MCF 10A (cell line): ENCODE measurements around the gene RAD51. TPM values are rescaled to one million over a fixed set of nuclear protein-coding genes. Genes with fewer than 3 reads are reported as not detected.

Experiments used
- BruUV-seq: library from RNA; stranded (reverse); fragments of 400-500 nt; replicated peaks from 2 replicates; lab custom pipeline; 2021; lab: Mats Ljungman, UMichigan
- CTCF ChIA-PET: fragments of 300-600 bp; sonication (Branson Sonifier 250); formaldehyde crosslinking; extraction: SDS; loops from one replicate; lab custom pipeline; 2021; ENCODE audit warnings: antibody characterized with exemption, inconsistent platforms; lab: Yijun Ruan, JAX
- POLR2A ChIA-PET: fragments of 300-600, 350-650 bp; sonication (Branson Sonifier 250); formaldehyde crosslinking; extraction: SDS; loops from one replicate; lab custom pipeline; 2020; ENCODE audit warnings: antibody characterized with exemption, inconsistent platforms; lab: Yijun Ruan, JAX
- DNase-seq: peaks from one replicate; pipeline ENCODE4 v3.0.0-alpha.2; 2018; ENCODE audit not compliant: unreplicated experiment
- H3K27ac Mint-ChIP-seq: one replicate; pipeline ENCODE4 v1.8.0; 2022; ENCODE audit warnings: mild to moderate bottlenecking, low read depth, mixed read lengths; ENCODE audit not compliant: unreplicated experiment
- H3K27me3 Mint-ChIP-seq: one replicate; pipeline ENCODE4 v1.8.0; 2022; ENCODE audit warnings: mixed read lengths; ENCODE audit not compliant: insufficient read depth, unreplicated experiment
- H3K36me3 Mint-ChIP-seq: one replicate; pipeline ENCODE4 v1.8.0; 2022; ENCODE audit warnings: mild to moderate bottlenecking, moderate library complexity, mixed read lengths; ENCODE audit not compliant: insufficient read depth, unreplicated experiment
- H3K4me1 Mint-ChIP-seq: one replicate; pipeline ENCODE4 v1.8.0; 2022; ENCODE audit warnings: mixed read lengths; ENCODE audit not compliant: insufficient read depth, unreplicated experiment
- H3K4me3 Mint-ChIP-seq: one replicate; pipeline ENCODE4 v1.8.0; 2022; ENCODE audit warnings: mild to moderate bottlenecking, moderate library complexity, mixed read lengths; ENCODE audit not compliant: unreplicated experiment
- H3K9me3 Mint-ChIP-seq: one replicate; pipeline ENCODE4 v1.8.0; 2022; ENCODE audit warnings: mixed read lengths; ENCODE audit not compliant: unreplicated experiment
- CTCF ChIP-seq: fragments of 200-600 bp; IDR thresholded peaks from one replicate; pipeline ENCODE4 v1.8.0; 2022; ENCODE audit warnings: antibody characterized with exemption, mild to moderate bottlenecking; ENCODE audit not compliant: unreplicated experiment
- intact Hi-C: fragments of 100-400 bp; cut with micrococcal nuclease; formaldehyde crosslinking; loops from 2 replicates; pipeline ENCODE4 v1.14.1; 2022
- total RNA-seq: library from RNA; stranded (reverse); gene quantifications from 2 replicates; pipeline ENCODE4 v1.2.3, GENCODE V29; 2022

Gene RAD51
- total RNA-seq, 1 experiment from 2014 or later = 7.1 TPM

GRCh38 chr15:40750885-40751284 is 55.9 kb downstream of the RAD51 start:
- TF ChIP-seq CTCF = no peak
- H3K4me3 Mint-ChIP-seq = no peak overlapping the region
- H3K9me3 Mint-ChIP-seq = no peaks in the 10 kb centered on the region
- POLR2A ChIA-PET = no interaction called here
- intact Hi-C loops = no loop called here
- H3K36me3 Mint-ChIP-seq = peaks cover 22% of the 10 kb centered on the region
- no TSS peak for BruUV-seq
- no peak overlapping the region for H3K27ac Mint-ChIP-seq
- no peak for DNase-seq
- H3K27me3 Mint-ChIP-seq = no peaks in the 10 kb centered on the region
- no peaks in the 10 kb centered on the region for H3K4me1 Mint-ChIP-seq
- CTCF ChIA-PET = interaction anchor here (0.8 to 2.1 kb wide), 3 partner anchors 26 to 144 kb away, joined by 3 to 6 read pairs (median 5); no protein-coding TSS in a partner anchor

GRCh38 chr15:40751745-40752144 is 56.8 kb downstream of the RAD51 start:
- Mint-ChIP-seq H3K4me1 (no peaks in the 10 kb centered on the region), H3K27ac (no peak overlapping the region), H3K27me3 (no peaks in the 10 kb centered on the region), H3K4me3 (no peak overlapping the region), H3K9me3 (no peaks in the 10 kb centered on the region), H3K36me3 (peaks cover 22% of the 10 kb centered on the region)
- ChIA-PET POLR2A (interaction anchor here (0.6 to 1.5 kb wide), 3 partner anchors 8 to 347 kb away, joined by 3 to 4 read pairs (median 3); no protein-coding TSS in a partner anchor), CTCF (interaction anchor here (0.7 to 2.1 kb wide), 4 partner anchors 15 to 246 kb away, joined by 3 to 6 read pairs (median 4); no protein-coding TSS in a partner anchor)
- DNase-seq = no peak
- TF ChIP-seq CTCF = no peak
- intact Hi-C loops = no loop called here
- BruUV-seq = no TSS peak

GRCh38 chr15:40754574-40754882 is 59.6 kb downstream of the RAD51 start:
- DNase-seq = peak; percentile 6
- no peaks in the 10 kb centered on the region for H3K4me1 Mint-ChIP-seq
- H3K9me3 Mint-ChIP-seq = no peaks in the 10 kb centered on the region
- H3K27me3 Mint-ChIP-seq = no peaks in the 10 kb centered on the region
- H3K4me3 Mint-ChIP-seq = peak overlapping the region; percentile 93
- H3K27ac Mint-ChIP-seq = peak overlapping the region; percentile 89
- no TSS peak for BruUV-seq
- intact Hi-C loops = no loop called here
- peaks cover 14% of the 10 kb centered on the region for H3K36me3 Mint-ChIP-seq
- CTCF ChIA-PET = interaction anchor here (0.6 to 0.7 kb wide), 2 partner anchors 56 to 101 kb away, joined by 3 read pairs; no protein-coding TSS in a partner anchor
- TF ChIP-seq CTCF = no peak
- POLR2A ChIA-PET = interaction anchor here (1.0 to 2.7 kb wide), 4 partner anchors 11 to 247 kb away, joined by 3 to 13 read pairs (median 6); partner anchors contain the start of genes C15orf62 and GCHFR

GRCh38 chr15:40754883-40755811 is 60.2 kb downstream of the RAD51 start, which contains the start of gene RMDN3:
Gene RMDN3 (minus strand): TSS chr15:40755254. CDS start chr15:40754783, 471 bp downstream.
- peak; percentile 92 for DNase-seq
- H3K4me3 Mint-ChIP-seq = peak within 1 kb of the TSS; percentile 93
- CTCF ChIA-PET = interaction anchor here (0.6 to 0.7 kb wide), 2 partner anchors 56 to 101 kb away, joined by 3 read pairs; no protein-coding TSS in a partner anchor
- peaks cover 9% of the 10 kb centered on the region for H3K36me3 Mint-ChIP-seq
- BruUV-seq = TSS peak; percentile 82
- no peaks in the 10 kb centered on the region for H3K27me3 Mint-ChIP-seq
- TF ChIP-seq CTCF = no peak
- intact Hi-C loops = no loop called here
- H3K4me1 Mint-ChIP-seq = no peaks in the 10 kb centered on the region
- POLR2A ChIA-PET = interaction anchor here (1.0 to 2.7 kb wide), 3 partner anchors 11 to 248 kb away, joined by 3 to 13 read pairs (median 3); partner anchors contain the start of gene C15orf62
- no peaks in the 10 kb centered on the region for H3K9me3 Mint-ChIP-seq
- peak within 1 kb of the TSS; percentile 89 for H3K27ac Mint-ChIP-seq
